ENCODE results near the gene FFAR4. TPM values are rescaled to one million over a fixed set of nuclear protein-coding genes. Genes with fewer than 3 reads are reported as not detected.

The FFAR4 gene
- polyA plus RNA-seq, 3 donors from 2014 or later = not detected

DNA sequence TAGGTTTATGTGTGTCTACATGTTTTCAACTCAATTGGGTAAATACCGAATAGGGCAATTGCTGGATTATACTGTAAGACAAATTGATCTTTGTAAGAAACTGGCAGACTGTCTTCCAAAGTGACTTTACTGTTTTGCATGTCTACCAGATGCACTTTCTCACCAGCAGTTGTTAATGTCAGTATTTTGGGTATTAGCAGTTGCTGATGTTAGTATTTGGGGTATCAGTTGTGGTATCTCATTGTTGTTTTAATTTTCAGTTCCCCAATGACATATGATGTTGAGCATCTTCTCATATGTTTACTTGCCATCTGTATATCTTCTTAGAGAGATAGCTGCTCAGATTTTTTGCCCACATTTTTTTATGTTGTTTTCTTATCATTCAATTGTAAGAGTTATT is 56.5 kb downstream of the FFAR4 start:
- Mint-ChIP-seq H3K27me3 (ENCODE audit: low read depth in 3 of 3) (peaks cover 3 to 13% (median 5%) of the 10 kb centered on the region in 3 donors), H3K27ac (no peak overlapping the region), H3K4me3 (no peak overlapping the region), H3K4me1 (no peaks in the 10 kb centered on the region), H3K9me3 (no peaks in the 10 kb centered on the region), H3K36me3 (no peaks in the 10 kb centered on the region)
- DNase-seq = no peak

DNA sequence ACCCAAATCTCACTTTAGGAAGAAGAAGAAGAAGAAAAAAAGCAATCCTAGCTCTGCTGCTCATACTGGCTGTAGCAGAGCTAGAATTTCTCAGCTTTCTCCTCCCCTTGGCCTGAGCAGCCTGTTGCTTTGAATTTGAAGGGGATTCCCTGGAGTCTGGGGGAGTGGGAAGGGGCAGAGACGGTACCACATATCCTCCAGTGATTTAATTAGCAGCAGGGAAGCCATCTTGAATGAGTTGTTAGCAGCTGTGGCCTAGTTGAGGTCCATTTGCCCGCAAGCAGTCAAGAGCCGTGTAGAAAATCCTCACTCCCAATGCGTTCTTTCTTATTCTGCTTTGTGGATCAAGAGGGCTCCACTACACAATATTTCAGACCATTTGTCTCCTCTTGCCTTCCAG is 62.4 kb downstream of the FFAR4 start:
- no peak for DNase-seq
- Mint-ChIP-seq H3K36me3 (no peaks in the 10 kb centered on the region), H3K4me3 (no peak overlapping the region), H3K27me3 (ENCODE audit: low read depth in 3 of 3) (peaks cover 0 to 10% (median 2%) of the 10 kb centered on the region in 3 donors), H3K9me3 (no peaks in the 10 kb centered on the region), H3K4me1 (no peaks in the 10 kb centered on the region), H3K27ac (no peak overlapping the region)

DNA sequence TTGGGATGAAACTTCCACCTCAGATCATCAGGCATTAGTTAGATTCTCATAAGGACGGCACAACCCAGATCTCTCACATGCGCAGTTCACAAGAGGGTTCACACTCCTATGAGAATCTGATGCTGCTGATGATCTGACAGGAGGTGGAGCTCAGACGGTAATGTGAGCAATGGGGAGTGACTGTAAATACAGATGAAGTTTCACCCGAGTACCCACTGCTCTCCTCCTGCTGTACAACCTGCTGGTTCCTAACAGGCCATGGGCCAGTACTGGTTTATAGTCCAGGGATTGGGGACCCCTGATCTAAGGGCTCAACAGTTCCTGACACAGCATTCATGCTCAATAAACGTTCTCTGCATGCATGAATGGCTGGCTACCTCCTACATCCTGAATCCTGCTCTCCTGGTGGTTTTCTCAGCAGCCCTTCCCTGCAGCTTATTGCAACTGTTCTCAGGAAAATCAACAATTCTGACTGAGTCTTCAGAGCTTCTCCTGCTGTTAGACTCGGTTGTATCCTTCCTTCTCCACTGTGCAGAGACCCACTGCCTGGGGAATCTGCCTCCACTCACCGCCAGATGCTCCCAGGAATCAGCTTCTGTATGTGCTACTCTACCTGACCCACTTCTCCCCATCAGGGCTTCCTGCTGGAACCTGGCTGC is 63.3 kb downstream of the FFAR4 start:
- H3K36me3 Mint-ChIP-seq = no peaks in the 10 kb centered on the region
- H3K27me3 Mint-ChIP-seq (ENCODE audit: low read depth in 3 of 3) = peaks cover 0 to 14% (median 2%) of the 10 kb centered on the region in 3 donors
- H3K4me3 Mint-ChIP-seq = no peak overlapping the region
- H3K4me1 Mint-ChIP-seq = no peaks in the 10 kb centered on the region
- no peak for DNase-seq
- no peak overlapping the region for H3K27ac Mint-ChIP-seq
- no peaks in the 10 kb centered on the region for H3K9me3 Mint-ChIP-seq

DNA sequence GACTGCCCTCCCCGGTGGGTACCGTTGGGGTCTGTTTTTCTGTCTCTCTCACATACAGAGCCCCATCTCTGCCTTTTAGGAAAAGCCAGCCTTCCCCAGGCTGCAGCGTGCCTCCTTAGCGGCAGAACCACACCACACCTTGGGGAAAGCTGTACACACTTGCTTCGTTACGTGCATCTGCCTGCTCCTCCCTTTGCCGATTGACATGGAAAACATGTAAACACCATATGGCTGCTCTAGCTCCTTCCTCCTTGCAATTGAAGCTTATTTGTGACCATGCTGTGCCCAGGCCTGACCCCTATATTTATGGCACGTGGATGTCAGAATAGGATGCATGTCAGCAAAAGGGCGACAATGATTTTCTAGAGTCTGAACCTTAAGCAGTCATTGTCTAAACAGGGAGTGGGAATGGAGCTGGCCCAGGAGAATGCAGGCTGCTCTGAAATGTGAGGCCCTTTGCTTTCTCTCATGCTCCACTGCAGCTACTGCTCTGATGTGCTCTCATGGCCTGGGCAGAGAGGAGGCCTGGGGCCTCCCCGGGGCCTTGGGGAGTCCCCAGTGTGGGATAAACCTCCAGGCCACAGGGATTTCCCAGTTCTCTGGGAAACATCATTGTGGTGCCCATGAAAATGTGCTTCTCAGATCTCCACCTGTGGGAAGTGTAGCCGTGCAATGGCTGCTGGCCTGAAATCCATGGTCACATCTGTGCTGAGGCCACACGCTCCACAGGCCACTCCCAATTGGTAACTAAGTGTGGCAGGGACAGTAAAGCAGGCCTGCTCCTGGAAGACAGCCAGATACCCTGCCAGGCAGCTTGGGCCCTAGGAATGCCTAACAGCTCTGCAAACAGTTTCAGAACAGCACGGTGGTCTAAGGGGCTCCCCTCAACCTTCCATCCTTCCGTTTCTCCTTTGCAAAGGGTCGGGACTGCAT is 64.4 kb downstream of the FFAR4 start:
- H3K27ac Mint-ChIP-seq = no peak overlapping the region
- H3K4me1 Mint-ChIP-seq = no peaks in the 10 kb centered on the region
- DNase-seq = no peak
- H3K27me3 Mint-ChIP-seq (ENCODE audit: low read depth in 3 of 3) = peaks cover 2 to 11% (median 4%) of the 10 kb centered on the region in 3 donors
- H3K36me3 Mint-ChIP-seq = no peaks in the 10 kb centered on the region
- no peak overlapping the region for H3K4me3 Mint-ChIP-seq
- no peaks in the 10 kb centered on the region for H3K9me3 Mint-ChIP-seq

Other genes starting within 250 kb of the FFAR4 start
- under 1 TPM in 2 of 3 donors, not detected in 1; 0.21 to 0.33 TPM for gene MYOF, start 84.3 kb upstream of the FFAR4 start, polyA plus RNA-seq
- under 1 TPM in 2 of 3 donors, not detected in 1; 0.39 to 0.83 TPM for gene CEP55, start 70.1 kb upstream of the FFAR4 start, polyA plus RNA-seq
- not detected for gene RBP4, start 34.6 kb downstream of the FFAR4 start, polyA plus RNA-seq
- gene PDE6C, start 45.9 kb downstream of the FFAR4 start, polyA plus RNA-seq = not detected
- gene FRA10AC1, start 135.9 kb downstream of the FFAR4 start, polyA plus RNA-seq = 1 to 10 TPM; 3.0 to 4.5 (median 3.6) TPM
- not detected for gene LGI1, start 191.3 kb downstream of the FFAR4 start, polyA plus RNA-seq

All from immature natural killer cell (primary cell).